SU-DHL-6 (cell line): Measurements from ENCODE around the gene ZSWIM8.
"Not testable (repeated sequence)": the region's sequence is repeated elsewhere in the genome, so short reads cannot be mapped to it uniquely, and the experiment has no call there.

Source experiments
- H2AFZ ChIP-seq: fragments of 200-600 bp; sonication (generic); 2 replicates; pipeline ENCODE4 v1.6.1; 2014; ENCODE audit warnings: low read depth, mild to moderate bottlenecking, moderate library complexity, mixed read lengths, antibody characterized with exemption, low read length; ENCODE audit not compliant: severe bottlenecking
- H3F3A ChIP-seq: fragments of 200-600 bp; shearing (Covaris generic); 2 replicates; pipeline ENCODE4 v1.6.0; 2016; ENCODE audit warnings: antibody characterized with exemption, mild to moderate bottlenecking; ENCODE audit not compliant: insufficient read depth
- H3K27ac ChIP-seq: fragments of 200-600 bp; sonication (generic); 2 replicates; pipeline ENCODE4 v1.5.1; 2016; ENCODE audit warnings: low read depth, mild to moderate bottlenecking, low read length, moderate library complexity, mixed read lengths
- H3K27me3 ChIP-seq: fragments of 200-600 bp; sonication (generic), shearing (Covaris generic); 2 replicates; pipeline ENCODE4 v1.6.0; 2014; ENCODE audit warnings: mild to moderate bottlenecking, low read length
- H3K36me3 ChIP-seq: fragments of 200-600 bp; sonication (generic); 2 replicates; pipeline ENCODE4 v1.6.1; 2014; ENCODE audit warnings: mild to moderate bottlenecking, low read length, mixed read lengths
- H3K4me2 ChIP-seq: fragments of 300-600, 200-600 bp; shearing (Covaris generic), sonication (generic); 2 replicates; pipeline ENCODE4 v1.6.0; 2014; ENCODE audit warnings: low read length, low read depth, mild to moderate bottlenecking; ENCODE audit not compliant: poor library complexity, severe bottlenecking
- H3K4me3 ChIP-seq: fragments of 200-600 bp; sonication (generic); 2 replicates; pipeline ENCODE4 v1.5.1; 2014; ENCODE audit warnings: antibody characterized with exemption, low read length, mild to moderate bottlenecking, mixed read lengths; ENCODE audit not compliant: insufficient read depth, poor library complexity, severe bottlenecking
- H3K79me2 ChIP-seq: fragments of 200-600 bp; sonication (generic); 2 replicates; pipeline ENCODE4 v1.6.1; 2014; ENCODE audit warnings: mild to moderate bottlenecking, low read length, moderate library complexity; ENCODE audit not compliant: insufficient read depth
- H3K9ac ChIP-seq: fragments of 200-600 bp; sonication (generic); 2 replicates; pipeline ENCODE4 v1.7.0; 2014; ENCODE audit warnings: mild to moderate bottlenecking, low read length
- H3K9me2 ChIP-seq: fragments of 200-600 bp; sonication (generic); replicated peaks from 2 replicates; pipeline ENCODE4 v1.6.1; 2014; ENCODE audit warnings: low read length; ENCODE audit not compliant: insufficient read depth
- H3K9me3 ChIP-seq: fragments of 200-600 bp; sonication (generic); 2 replicates; pipeline ENCODE4 v1.6.1; 2014; ENCODE audit warnings: low read length, mixed read lengths; ENCODE audit not compliant: insufficient read depth
- H4K20me1 ChIP-seq: fragments of 200-600 bp; sonication (generic); 2 replicates; pipeline ENCODE4 v1.6.1; 2014; ENCODE audit warnings: low read depth, mild to moderate bottlenecking, antibody characterized with exemption, low read length, moderate library complexity, mixed read lengths
- EZH2phosphoT487 ChIP-seq: fragments of 200-600 bp; sonication (generic), shearing (Covaris generic); conservative IDR thresholded peaks from 2 replicates; pipeline ENCODE4 v1.6.1; 2018; ENCODE audit warnings: mild to moderate bottlenecking, antibody characterized with exemption, low read length, moderate library complexity, mixed read lengths
- TF ChIP-seq, protein P1 (sequence below): fragments of 200-600 bp; sonication (generic); IDR thresholded peaks from one replicate; pipeline ENCODE4 v1.5.1; 2017; ENCODE audit warnings: antibody characterized with exemption, mild to moderate bottlenecking, low read length, moderate library complexity; ENCODE audit not compliant: insufficient read depth, poor library complexity, severe bottlenecking

The ZSWIM8 gene

DNA sequence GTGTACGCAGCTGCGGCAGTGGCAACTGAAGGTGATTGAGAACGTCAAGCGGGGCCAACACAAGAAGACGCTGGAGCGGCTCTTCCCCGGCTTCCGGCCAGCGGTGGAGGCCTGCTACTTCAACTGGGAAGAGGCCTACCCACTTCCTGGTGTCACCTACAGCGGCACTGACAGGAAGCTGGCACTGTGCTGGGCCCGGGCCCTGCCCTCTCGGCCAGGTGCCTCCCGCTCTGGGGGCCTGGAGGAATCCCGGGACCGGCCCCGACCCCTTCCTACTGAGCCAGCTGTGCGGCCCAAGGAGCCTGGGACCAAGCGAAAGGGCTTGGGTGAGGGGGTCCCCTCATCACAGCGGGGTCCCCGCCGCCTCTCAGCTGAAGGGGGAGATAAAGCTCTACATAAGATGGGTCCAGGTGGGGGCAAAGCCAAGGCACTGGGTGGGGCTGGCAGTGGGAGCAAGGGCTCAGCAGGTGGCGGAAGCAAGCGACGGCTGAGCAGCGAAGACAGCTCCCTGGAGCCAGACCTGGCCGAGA, 6.5 kb downstream of the ZSWIM8 start:
- Histone ChIP-seq H3K4me2 (no peak overlapping the region), H3F3A (no peaks in the 10 kb centered on the region), H3K27me3 (no peaks in the 10 kb centered on the region), H3K9me2 (no peaks in the 10 kb centered on the region), H3K4me3 (no peak overlapping the region), H3K9me3 (no peaks in the 10 kb centered on the region), H3K27ac (no peak overlapping the region), H3K9ac (no peak overlapping the region), H3K36me3 (no peaks in the 10 kb centered on the region), H3K79me2 (0 out of 2 replicates have a peak, but pooled peaks cover 4% of the 10 kb centered on the region), H2AFZ (no peak overlapping the region), H4K20me1 (no peaks in the 10 kb centered on the region)
- TF ChIP-seq, protein P1, sequence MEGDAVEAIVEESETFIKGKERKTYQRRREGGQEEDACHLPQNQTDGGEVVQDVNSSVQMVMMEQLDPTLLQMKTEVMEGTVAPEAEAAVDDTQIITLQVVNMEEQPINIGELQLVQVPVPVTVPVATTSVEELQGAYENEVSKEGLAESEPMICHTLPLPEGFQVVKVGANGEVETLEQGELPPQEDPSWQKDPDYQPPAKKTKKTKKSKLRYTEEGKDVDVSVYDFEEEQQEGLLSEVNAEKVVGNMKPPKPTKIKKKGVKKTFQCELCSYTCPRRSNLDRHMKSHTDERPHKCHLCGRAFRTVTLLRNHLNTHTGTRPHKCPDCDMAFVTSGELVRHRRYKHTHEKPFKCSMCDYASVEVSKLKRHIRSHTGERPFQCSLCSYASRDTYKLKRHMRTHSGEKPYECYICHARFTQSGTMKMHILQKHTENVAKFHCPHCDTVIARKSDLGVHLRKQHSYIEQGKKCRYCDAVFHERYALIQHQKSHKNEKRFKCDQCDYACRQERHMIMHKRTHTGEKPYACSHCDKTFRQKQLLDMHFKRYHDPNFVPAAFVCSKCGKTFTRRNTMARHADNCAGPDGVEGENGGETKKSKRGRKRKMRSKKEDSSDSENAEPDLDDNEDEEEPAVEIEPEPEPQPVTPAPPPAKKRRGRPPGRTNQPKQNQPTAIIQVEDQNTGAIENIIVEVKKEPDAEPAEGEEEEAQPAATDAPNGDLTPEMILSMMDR: no peak
- TF ChIP-seq EZH2phosphoT487: no peak

DNA sequence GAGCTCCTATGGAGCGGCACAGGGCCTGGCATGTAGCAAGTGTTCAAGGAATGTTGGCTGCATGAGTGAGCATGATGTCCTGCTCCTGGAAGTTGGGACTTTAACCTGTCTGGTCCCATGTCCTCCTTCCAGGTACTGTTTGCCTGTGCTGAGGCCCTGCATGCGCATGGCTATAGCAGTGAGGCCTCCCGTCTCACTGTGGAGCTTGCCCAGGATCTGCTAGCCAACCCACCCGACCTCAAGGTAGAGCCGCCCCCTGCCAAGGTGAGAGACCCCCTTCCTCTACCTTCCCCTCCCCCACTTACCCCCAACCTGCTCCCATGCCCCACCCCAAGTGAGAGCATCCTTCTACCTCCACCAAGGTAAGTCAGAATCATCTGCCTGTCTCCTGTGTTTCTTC, 8.1 kb downstream of the ZSWIM8 start:
- no peak overlapping the region for H3K27ac ChIP-seq

DNA sequence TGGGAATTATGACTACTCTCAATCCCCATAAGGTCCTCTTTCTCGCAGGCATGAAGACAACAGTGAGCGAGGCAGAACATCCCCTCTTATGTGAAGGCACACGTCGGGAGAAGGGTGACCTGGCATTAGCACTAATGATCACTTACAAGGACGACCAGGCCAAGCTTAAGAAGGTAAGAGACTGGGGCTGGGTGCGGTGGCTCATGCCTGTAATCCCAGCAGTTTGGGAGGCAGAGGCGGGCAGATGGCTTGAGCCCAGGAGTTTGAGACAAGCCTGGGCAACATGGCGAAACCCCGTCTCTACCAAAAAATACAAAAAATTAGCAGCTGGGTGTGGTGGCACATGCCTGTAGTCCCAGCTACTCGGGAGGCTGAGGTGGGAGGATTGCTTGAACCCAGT, 10.1 kb downstream of the ZSWIM8 start:
- H3F3A ChIP-seq, H3K4me2 ChIP-seq, H2AFZ ChIP-seq, H3K9me3 ChIP-seq, H4K20me1 ChIP-seq, H3K27me3 ChIP-seq, H3K27ac ChIP-seq, H3K79me2 ChIP-seq, H3K9me2 ChIP-seq, H3K36me3 ChIP-seq, H3K9ac ChIP-seq, H3K4me3 ChIP-seq: not testable (repeated sequence)

More for the DNA sequence above, 8.1 kb downstream of the ZSWIM8 start:
- Histone ChIP-seq H3K9ac (no peak overlapping the region), H3K27me3 (no peaks in the 10 kb centered on the region), H3K79me2 (no peaks in the 10 kb centered on the region), H2AFZ (no peak overlapping the region), H3K4me2 (no peak overlapping the region), H3F3A (no peaks in the 10 kb centered on the region), H3K9me3 (no peaks in the 10 kb centered on the region), H4K20me1 (no peaks in the 10 kb centered on the region), H3K4me3 (no peak overlapping the region), H3K36me3 (no peaks in the 10 kb centered on the region), H3K9me2 (no peaks in the 10 kb centered on the region)
- no peak for TF ChIP-seq EZH2phosphoT487
- TF ChIP-seq, protein P1: no peak

DNA sequence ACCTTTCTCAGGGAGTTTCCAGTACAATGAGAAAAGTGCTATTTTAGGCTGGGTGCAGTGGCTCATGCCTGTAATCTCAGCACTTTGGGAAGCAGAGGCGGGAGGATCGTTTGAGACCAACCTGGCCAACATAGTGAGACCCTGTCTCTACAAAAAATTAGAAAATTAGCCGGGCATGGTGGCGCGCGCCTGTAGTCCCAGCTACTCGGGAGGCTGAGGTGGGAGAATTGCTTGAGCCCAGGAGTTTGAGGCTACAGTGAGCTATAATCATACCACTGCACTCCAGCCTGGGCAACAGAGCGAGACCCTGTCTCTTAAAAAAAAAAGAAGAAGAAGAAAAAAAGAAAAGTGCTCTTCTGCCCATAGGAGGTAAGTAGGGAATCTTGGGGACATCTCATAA, 10.6 kb downstream of the ZSWIM8 start:
- not testable (repeated sequence) for H3K36me3 ChIP-seq, H3K9me2 ChIP-seq, H3K79me2 ChIP-seq, H3K9me3 ChIP-seq, H2AFZ ChIP-seq, H4K20me1 ChIP-seq, H3K4me2 ChIP-seq, H3K9ac ChIP-seq, H3K4me3 ChIP-seq, H3K27me3 ChIP-seq, H3F3A ChIP-seq, H3K27ac ChIP-seq
